Measurements from ENCODE around the gene KRTAP10-10. TPM values are rescaled to one million over a fixed set of nuclear protein-coding genes. Genes with fewer than 3 reads are reported as not detected.

Gene KRTAP10-10
- total RNA-seq, 2 experiments from 2014 or later = not detected

DNA sequence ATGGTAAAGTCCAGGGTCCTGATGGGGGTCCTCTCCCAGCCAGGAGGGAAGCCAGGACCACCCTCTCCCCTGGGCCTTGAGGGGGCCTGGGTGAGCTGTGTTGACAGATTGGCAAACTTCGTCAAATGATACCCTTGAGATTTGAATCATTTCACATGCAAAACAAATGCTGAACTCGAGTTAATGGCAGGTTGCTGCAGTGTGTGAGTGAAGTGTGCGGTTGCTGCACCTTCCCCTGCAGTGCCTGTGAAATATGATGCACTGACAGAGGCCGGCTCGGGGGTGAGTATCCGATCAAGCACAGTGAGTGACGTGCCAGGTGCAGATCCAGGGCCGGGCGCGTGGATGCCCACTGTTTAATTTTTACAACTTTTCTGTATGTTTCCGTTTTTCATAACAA, 50.5 kb downstream of the KRTAP10-10 start:
- no peak overlapping the region for H3K27ac Mint-ChIP-seq
- peaks cover 4% of the 10 kb centered on the region for H3K9me3 Mint-ChIP-seq
- DNase-seq (no peak), ATAC-seq (no peak)
- intact Hi-C loops (cut with micrococcal nuclease) = no loop called here
- TF ChIP-seq CTCF (IDR thresholded peaks at IDR 0.05) = no peak
- no peak overlapping the region for H3K4me3 Mint-ChIP-seq
- H3K36me3 Mint-ChIP-seq (ENCODE audit: low read depth) = no peaks in the 10 kb centered on the region
- CTCF ChIA-PET = no interaction called here
- peaks cover 20% of the 10 kb centered on the region for H3K4me1 Mint-ChIP-seq (ENCODE audit: low read depth)
- no peaks in the 10 kb centered on the region for H3K27me3 Mint-ChIP-seq
- POLR2A ChIA-PET = no interaction called here

Other genes with a start within 250 kb of the KRTAP10-10 start
- gene LRRC3, start 181.8 kb upstream of the KRTAP10-10 start, total RNA-seq = 1 to 10 TPM; 1.8 to 1.9 TPM
- not detected for gene KRTAP10-1, start 97.2 kb upstream of the KRTAP10-10 start, total RNA-seq
- not detected for gene KRTAP10-2, start 85.9 kb upstream of the KRTAP10-10 start, total RNA-seq
- gene KRTAP10-3, start 78.6 kb upstream of the KRTAP10-10 start, total RNA-seq = not detected
- gene KRTAP10-4, start 63.6 kb upstream of the KRTAP10-10 start, total RNA-seq = not detected
- gene KRTAP10-5, start 56.8 kb upstream of the KRTAP10-10 start, total RNA-seq = not detected
- not detected for gene KRTAP10-6, start 44.9 kb upstream of the KRTAP10-10 start, total RNA-seq
- not detected for gene KRTAP10-7, start 36.8 kb upstream of the KRTAP10-10 start, total RNA-seq
- not detected for gene KRTAP10-8, start 25.3 kb upstream of the KRTAP10-10 start, total RNA-seq
- not detected for gene KRTAP10-9, start 10.3 kb upstream of the KRTAP10-10 start, total RNA-seq
- not detected for gene KRTAP10-11, start 9.1 kb downstream of the KRTAP10-10 start, total RNA-seq
- not detected for gene KRTAP12-4, start 17.3 kb downstream of the KRTAP10-10 start, total RNA-seq
- not detected for gene KRTAP12-3, start 20.6 kb downstream of the KRTAP10-10 start, total RNA-seq
- gene KRTAP12-2, start 29.6 kb downstream of the KRTAP10-10 start, total RNA-seq = not detected
- gene KRTAP12-1, start 44.8 kb downstream of the KRTAP10-10 start, total RNA-seq = not detected
- gene KRTAP10-12, start 59.8 kb downstream of the KRTAP10-10 start, total RNA-seq = not detected
- not detected for gene TSPEAR, start 74.2 kb downstream of the KRTAP10-10 start, total RNA-seq
- 100 to 1,000 TPM; 113 to 115 TPM for gene UBE2G2, start 164.5 kb downstream of the KRTAP10-10 start, total RNA-seq
- 10 to 100 TPM; 69.8 to 72.9 TPM for gene SUMO3, start 180.7 kb downstream of the KRTAP10-10 start, total RNA-seq
- 10 to 100 TPM; 60.7 to 61.8 TPM for gene PTTG1IP, start 236.3 kb downstream of the KRTAP10-10 start, total RNA-seq

All from activated CD8-positive, alpha-beta T cell treated with anti-CD3 and anti-CD28 coated beads for 36 hours (primary cell).